Upper lobe of left lung (tissue), 6 donors: ENCODE measurements around the gene ATP9A. TPM values are rescaled to one million over a fixed set of nuclear protein-coding genes. Genes with fewer than 3 reads are reported as not detected.

ENCODE experiments used
- ATAC-seq, 2 donors: fragments of 200-7000 bp; cut with Tn5 transposase; one replicate each; pipeline ENCODE4 v1.9.1; 2022; ENCODE audit warnings: mild to moderate bottlenecking in 2 of 2, moderate library complexity in 2 of 2; ENCODE audit not compliant: low FRiP score in 2 of 2
- DNase-seq, 2 donors: peaks; one replicate each; pipeline ENCODE4 v3.0.0-alpha.2; 2019 to 2020
- H3K27ac ChIP-seq, 4 donors: fragments of 200-600 bp; sonication (generic); one replicate each; pipeline ENCODE4 v1.5.1; 2016 to 2019
- H3K27me3 ChIP-seq, 4 donors: fragments of 200-600 bp; sonication (generic); one replicate each; pipeline ENCODE4 v1.5.1; 2017 to 2019
- H3K36me3 ChIP-seq, 4 donors: fragments of 200-600 bp; sonication (generic); one replicate each; pipeline ENCODE4 v1.5.1; 2016 to 2019
- H3K4me1 ChIP-seq, 4 donors: fragments of 200-600 bp; sonication (generic); one replicate each; pipeline ENCODE4 v1.5.1; 2018 to 2019
- H3K4me3 ChIP-seq, 4 donors: fragments of 200-600 bp; sonication (generic); one replicate each; pipeline ENCODE4 v1.5.1; 2017 to 2019; ENCODE audit warnings: mild to moderate bottlenecking in 2 of 4, moderate library complexity in 1 of 4
- H3K9me3 ChIP-seq, 4 donors: fragments of 200-600 bp; sonication (generic); one replicate each; pipeline ENCODE4 v1.5.1; 2018 to 2019
- EP300 ChIP-seq, 4 donors: sonication (generic); formaldehyde crosslinking; IDR thresholded peaks; one replicate each; pipeline ENCODE4 v1.5.1; 2017; ENCODE audit warnings: antibody characterized with exemption in 4 of 4, control low read depth in 2 of 4
- POLR2A ChIP-seq, 4 donors: fragments of 450-650 bp; IDR thresholded peaks; one replicate each; pipeline ENCODE4 v1.5.1; 2016 to 2017; ENCODE audit warnings: antibody characterized with exemption in 4 of 4, mild to moderate bottlenecking in 2 of 4
- POLR2AphosphoS5 ChIP-seq, 2 donors: sonication (generic); formaldehyde crosslinking; IDR thresholded peaks; one replicate each; pipeline ENCODE4 v1.5.1; 2017; ENCODE audit warnings: antibody characterized with exemption in 2 of 2
- WGBS, 2 donors: methylation state at CpG; one replicate each; pipeline ENCODE4 v1.1.5; 2017 to 2018; 5-methylcytosine and 5-hydroxymethylcytosine counted together
- total RNA-seq, 6 donors: library from RNA; depleted of rRNA in 4 of 6; stranded (reverse); fragments of >200 nt in 4 of 6; gene quantifications; one replicate each; pipeline versions ENCODE4 v1.1.0 to v1.2.1, GENCODE V29; 2016 to 2021
- TF ChIP-seq, protein P1 (sequence below), 6 experiments: fragments of 450-650 bp in 4 of 6; fragments of 200-600 bp in 2 of 6; sonication (generic) in 2 of 6; IDR thresholded peaks; one replicate each; pipeline ENCODE4 v1.5.1; 2016 to 2019; ENCODE audit warnings: antibody characterized with exemption in 6 of 6
- donor health status: DM: no; HTN: no; CAD: no; lungs with moderate emphysema.
- donor health status: DM: no; HTN: yes; CAD: no; lungs with severe emphysema.

Gene ATP9A
- total RNA-seq, 6 donors from 2014 or later, result 15.7 to 31.3 (median 22.8) TPM

DNA sequence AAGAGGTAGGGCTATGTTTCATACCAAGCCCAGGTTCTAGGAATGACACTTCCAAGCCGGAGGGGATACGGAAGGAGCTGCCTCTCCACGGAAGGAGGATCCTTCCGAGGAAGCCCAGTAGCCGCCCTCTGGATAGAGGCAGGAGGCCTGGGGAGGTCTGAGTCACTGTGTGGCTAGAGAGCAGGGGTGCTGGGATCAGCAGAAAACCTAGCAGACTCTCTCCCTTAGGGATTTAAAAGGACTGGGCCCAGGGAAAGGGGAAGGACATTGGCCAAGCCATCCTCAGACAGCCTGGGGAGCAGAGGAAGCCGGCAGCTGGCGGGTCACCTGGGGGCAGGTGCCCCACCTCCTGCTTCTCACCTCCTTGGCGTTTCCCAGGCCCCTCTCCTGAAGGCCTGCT lies 189.1 kb downstream of the ATP9A start:
- DNase-seq, result no peak
- no peaks in the 10 kb centered on the region for H3K9me3 ChIP-seq
- TF ChIP-seq POLR2A (IDR thresholded peaks at IDR 0.05) (no peak), POLR2AphosphoS5 (IDR thresholded peaks at IDR 0.05) (no peak)
- no peaks in the 10 kb centered on the region for H3K27me3 ChIP-seq
- H3K4me3 ChIP-seq, result no peak overlapping the region
- 81 to 91% methylated on average over 5 to 8 of the region's 8 CpGs for WGBS, 2 donors
- ATAC-seq, result no peak
- no peak overlapping the region for H3K27ac ChIP-seq
- no peaks in the 10 kb centered on the region for H3K4me1 ChIP-seq
- H3K36me3 ChIP-seq, result no peaks in the 10 kb centered on the region

DNA sequence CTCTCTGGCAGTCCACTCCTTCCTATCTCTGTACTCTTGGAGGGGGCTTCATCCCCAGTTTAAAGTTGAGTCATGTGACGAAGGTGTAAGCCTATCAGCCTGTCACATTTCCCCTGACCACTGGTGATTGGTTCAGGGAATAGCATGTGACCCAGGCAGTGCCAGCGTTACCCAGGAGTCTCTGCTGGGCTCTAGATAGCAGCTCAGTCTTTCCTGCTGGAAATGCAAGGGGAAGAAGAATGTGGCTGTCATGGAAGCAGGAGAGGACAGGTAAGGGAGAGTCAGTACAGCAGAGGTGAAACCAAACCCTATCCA lies 190.1 kb downstream of the ATP9A start:
- no peaks in the 10 kb centered on the region for H3K36me3 ChIP-seq
- no peaks in the 10 kb centered on the region for H3K27me3 ChIP-seq
- WGBS, 2 donors, result 86 to 91% methylated on average over 2 of the region's 2 CpGs
- DNase-seq (no peak), ATAC-seq (no peak)
- no peaks in the 10 kb centered on the region for H3K9me3 ChIP-seq
- H3K4me3 ChIP-seq, result no peak overlapping the region
- no peak for TF ChIP-seq POLR2AphosphoS5 (IDR thresholded peaks at IDR 0.05)
- TF ChIP-seq, protein P1, sequence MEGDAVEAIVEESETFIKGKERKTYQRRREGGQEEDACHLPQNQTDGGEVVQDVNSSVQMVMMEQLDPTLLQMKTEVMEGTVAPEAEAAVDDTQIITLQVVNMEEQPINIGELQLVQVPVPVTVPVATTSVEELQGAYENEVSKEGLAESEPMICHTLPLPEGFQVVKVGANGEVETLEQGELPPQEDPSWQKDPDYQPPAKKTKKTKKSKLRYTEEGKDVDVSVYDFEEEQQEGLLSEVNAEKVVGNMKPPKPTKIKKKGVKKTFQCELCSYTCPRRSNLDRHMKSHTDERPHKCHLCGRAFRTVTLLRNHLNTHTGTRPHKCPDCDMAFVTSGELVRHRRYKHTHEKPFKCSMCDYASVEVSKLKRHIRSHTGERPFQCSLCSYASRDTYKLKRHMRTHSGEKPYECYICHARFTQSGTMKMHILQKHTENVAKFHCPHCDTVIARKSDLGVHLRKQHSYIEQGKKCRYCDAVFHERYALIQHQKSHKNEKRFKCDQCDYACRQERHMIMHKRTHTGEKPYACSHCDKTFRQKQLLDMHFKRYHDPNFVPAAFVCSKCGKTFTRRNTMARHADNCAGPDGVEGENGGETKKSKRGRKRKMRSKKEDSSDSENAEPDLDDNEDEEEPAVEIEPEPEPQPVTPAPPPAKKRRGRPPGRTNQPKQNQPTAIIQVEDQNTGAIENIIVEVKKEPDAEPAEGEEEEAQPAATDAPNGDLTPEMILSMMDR (IDR thresholded peaks at IDR 0.05), result no peak
- TF ChIP-seq POLR2A (IDR thresholded peaks at IDR 0.05), result no peak
- no peak for TF ChIP-seq EP300 (IDR thresholded peaks at IDR 0.05)
- H3K27ac ChIP-seq, result no peak overlapping the region
- H3K4me1 ChIP-seq, result no peaks in the 10 kb centered on the region

DNA sequence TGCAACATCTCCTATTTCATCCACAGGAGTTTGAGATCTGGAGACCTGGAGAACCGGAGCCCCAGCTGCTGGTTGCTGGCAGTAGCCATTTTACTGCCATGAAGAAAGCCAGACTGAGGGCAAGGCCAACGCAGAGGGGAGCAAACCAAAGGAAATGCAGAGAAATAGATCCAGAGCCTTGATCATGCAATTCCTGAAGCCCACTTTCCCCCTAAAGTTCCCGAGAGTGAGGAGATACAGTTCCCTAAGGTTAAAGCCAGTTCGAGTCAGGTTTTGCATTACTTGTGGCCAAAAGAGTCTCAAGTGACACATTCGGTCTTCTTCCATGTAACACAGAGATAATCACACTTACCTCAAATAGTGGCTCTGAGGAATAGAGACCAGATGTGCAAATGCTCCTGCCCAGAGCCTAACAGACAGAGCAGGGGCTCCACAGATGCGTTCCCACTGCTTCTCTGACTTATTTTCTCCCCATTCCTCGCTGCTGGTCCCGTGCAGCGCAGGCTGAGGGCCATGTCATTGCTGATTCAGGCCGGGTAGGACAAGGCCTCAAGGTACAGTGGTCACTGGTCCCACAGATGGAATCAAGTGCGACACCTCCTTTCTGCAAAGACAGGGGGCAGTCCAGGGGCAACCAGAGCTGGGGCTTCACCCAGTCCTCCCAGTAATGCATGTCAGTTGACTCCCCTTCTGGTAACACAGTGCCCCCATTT lies 190.6 kb downstream of the ATP9A start:
- ATAC-seq, result no peak
- TF ChIP-seq, protein P1 (IDR thresholded peaks at IDR 0.05), result no peak
- TF ChIP-seq EP300 (IDR thresholded peaks at IDR 0.05) (no peak), POLR2A (IDR thresholded peaks at IDR 0.05) (no peak), POLR2AphosphoS5 (IDR thresholded peaks at IDR 0.05) (no peak)
- H3K36me3 ChIP-seq, result no peaks in the 10 kb centered on the region

DNA sequence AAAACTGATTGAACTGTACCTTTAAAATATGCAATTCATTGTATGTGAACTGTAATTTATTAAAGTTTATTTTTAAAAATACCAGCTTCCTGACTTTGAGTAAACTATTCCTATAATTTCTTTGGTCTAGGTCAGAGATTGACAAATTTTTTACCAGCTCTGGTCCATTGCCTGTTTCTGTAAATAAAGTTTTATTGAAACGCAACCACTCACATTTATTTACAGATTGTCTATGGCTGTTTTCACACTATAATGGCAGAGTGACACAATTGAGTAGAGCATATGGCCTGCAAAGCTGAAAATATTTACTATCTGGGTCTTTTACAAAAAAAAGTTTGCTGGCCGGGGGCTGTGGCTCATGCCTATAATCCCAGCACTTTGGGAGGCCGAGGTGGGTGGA lies 192.7 kb downstream of the ATP9A start:
- H3K9me3 ChIP-seq, result no peaks in the 10 kb centered on the region
- TF ChIP-seq POLR2A (IDR thresholded peaks at IDR 0.05) (no peak), POLR2AphosphoS5 (IDR thresholded peaks at IDR 0.05) (no peak), EP300 (IDR thresholded peaks at IDR 0.05) (no peak)
- TF ChIP-seq, protein P1 (IDR thresholded peaks at IDR 0.05), result no peak
- ATAC-seq, result no peak
- H3K4me3 ChIP-seq, result no peak overlapping the region
- H3K36me3 ChIP-seq, result no peaks in the 10 kb centered on the region
- DNase-seq, result no peak
- no peak overlapping the region for H3K27ac ChIP-seq
- no peaks in the 10 kb centered on the region for H3K4me1 ChIP-seq
- 91 to 93% methylated on average over 3 of the region's 3 CpGs for WGBS, 2 donors
- no peaks in the 10 kb centered on the region for H3K27me3 ChIP-seq

More for the DNA sequence above, 190.6 kb downstream of the ATP9A start:
- WGBS, 2 donors, result 90 to 92% methylated on average over 9 to 11 of the region's 11 CpGs
- no peak for DNase-seq
- H3K4me3 ChIP-seq, result no peak overlapping the region
- H3K4me1 ChIP-seq, result no peaks in the 10 kb centered on the region
- no peaks in the 10 kb centered on the region for H3K9me3 ChIP-seq
- H3K27ac ChIP-seq, result no peak overlapping the region
- no peaks in the 10 kb centered on the region for H3K27me3 ChIP-seq

DNA sequence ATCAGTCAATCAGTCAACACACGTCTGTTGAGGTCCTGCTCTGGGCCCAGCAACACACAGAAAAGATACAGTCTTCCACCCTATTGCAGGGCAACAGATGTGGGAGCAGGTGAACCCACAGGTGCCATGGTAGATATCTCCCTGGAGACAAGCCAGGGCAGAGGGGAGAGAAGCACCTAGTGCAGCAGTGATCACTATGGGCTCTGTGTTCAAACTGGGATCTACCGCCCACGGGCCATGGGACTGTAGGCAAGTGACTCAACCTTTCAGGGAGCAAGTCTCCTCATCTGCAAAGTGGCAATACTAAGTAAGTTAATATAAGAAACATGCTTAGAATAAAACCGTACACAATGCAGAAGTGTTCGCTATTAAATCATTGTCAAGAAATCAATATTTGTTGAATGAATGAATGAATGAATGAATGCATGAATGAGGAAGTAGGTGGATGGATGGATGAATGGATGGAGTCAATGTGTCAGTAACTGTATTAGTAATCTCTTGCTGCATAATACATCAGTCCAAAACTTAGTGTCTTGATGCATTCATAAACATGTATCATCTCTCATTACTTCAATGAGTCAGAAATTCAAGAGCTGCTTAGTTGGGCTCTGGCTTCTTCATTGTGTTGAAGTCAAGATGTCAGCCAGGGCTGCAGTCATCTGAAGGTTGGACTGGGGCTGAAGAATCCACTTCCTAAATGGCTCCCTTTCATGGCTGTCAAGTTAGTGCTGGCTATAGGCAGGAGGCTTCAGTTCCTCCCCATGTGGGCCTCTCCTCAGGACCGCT lies 193.7 kb downstream of the ATP9A start:
- TF ChIP-seq, protein P1 (IDR thresholded peaks at IDR 0.05), result no peak
- TF ChIP-seq EP300 (IDR thresholded peaks at IDR 0.05) (no peak), POLR2A (IDR thresholded peaks at IDR 0.05) (no peak), POLR2AphosphoS5 (IDR thresholded peaks at IDR 0.05) (no peak)
- 92 to 97% methylated on average over 6 of the region's 6 CpGs for WGBS, 2 donors

More for the DNA sequence above, 193.7 kb downstream of the ATP9A start:
- no peaks in the 10 kb centered on the region for H3K36me3 ChIP-seq
- ATAC-seq, result no peak
- H3K27me3 ChIP-seq, result no peaks in the 10 kb centered on the region
- no peaks in the 10 kb centered on the region for H3K9me3 ChIP-seq
- H3K4me1 ChIP-seq, result no peaks in the 10 kb centered on the region
- no peak for DNase-seq
- no peak overlapping the region for H3K27ac ChIP-seq
- H3K4me3 ChIP-seq, result no peak overlapping the region
